OCI-LY1 (cell line): ENCODE results near the gene TEX55.
"Not testable (repeated sequence)": the region's sequence is repeated elsewhere in the genome, so short reads cannot be mapped to it uniquely, and the experiment has no call there.

Source experiments
- H2AFZ ChIP-seq: fragments of 200-600 bp; sonication (generic), shearing (Covaris generic); 2 replicates; pipeline ENCODE4 v1.6.0; 2014; ENCODE audit warnings: antibody characterized with exemption, mild to moderate bottlenecking, low read length
- H3F3A ChIP-seq: fragments of 200-600 bp; sonication (generic), shearing (Covaris generic); 2 replicates; pipeline ENCODE4 v1.6.0; 2014; ENCODE audit warnings: mild to moderate bottlenecking, antibody characterized with exemption, low read length, moderate library complexity; ENCODE audit not compliant: insufficient read depth
- H3K27ac ChIP-seq: fragments of 200-600 bp; sonication (generic); 2 replicates; pipeline ENCODE4 v1.5.1; 2014; ENCODE audit warnings: low read length, mixed run types, mild to moderate bottlenecking, low read depth; ENCODE audit not compliant: poor library complexity, severe bottlenecking
- H3K27me3 ChIP-seq: fragments of 200-600 bp; sonication (generic); 2 replicates; pipeline ENCODE4 v1.6.0; 2014; ENCODE audit warnings: antibody characterized with exemption, mild to moderate bottlenecking, low read length, moderate library complexity; ENCODE audit not compliant: insufficient read depth
- H3K36me3 ChIP-seq: fragments of 200-600 bp; sonication (generic); 2 replicates; pipeline ENCODE4 v1.6.1; 2014; ENCODE audit warnings: mild to moderate bottlenecking, antibody characterized with exemption, low read length, moderate library complexity, mixed read lengths; ENCODE audit not compliant: insufficient read depth
- H3K4me1 ChIP-seq: fragments of 200-600 bp; sonication (generic); 2 replicates; pipeline ENCODE4 v1.5.1; 2014; ENCODE audit warnings: mild to moderate bottlenecking, low read length, moderate library complexity; ENCODE audit not compliant: insufficient read depth, severe bottlenecking
- H3K4me2 ChIP-seq: fragments of 200-600 bp; sonication (generic), shearing (Covaris generic); 2 replicates; pipeline ENCODE4 v1.6.1; 2014; ENCODE audit warnings: low read length
- H3K4me3 ChIP-seq: fragments of 200-600 bp; sonication (generic); 2 replicates; pipeline ENCODE4 v1.5.1; 2014; ENCODE audit warnings: low read length, low read depth, mild to moderate bottlenecking, mixed read lengths; ENCODE audit not compliant: poor library complexity, severe bottlenecking
- H3K79me2 ChIP-seq: fragments of 200-600 bp; shearing (Covaris generic); 2 replicates; pipeline ENCODE4 v1.6.1; 2016; ENCODE audit warnings: mixed run types, low read length, mixed read lengths; ENCODE audit not compliant: insufficient read depth
- H3K9ac ChIP-seq: fragments of 200-600 bp; sonication (generic), shearing (Covaris generic); 2 replicates; pipeline ENCODE4 v1.6.1; 2014; ENCODE audit warnings: mild to moderate bottlenecking, low read length, mixed read lengths
- H3K9me2 ChIP-seq: fragments of 200-600 bp; sonication (generic), shearing (Covaris generic); 2 replicates; pipeline ENCODE4 v1.6.1; 2014; ENCODE audit warnings: low read depth, mild to moderate bottlenecking, low read length, mixed read lengths
- H3K9me3 ChIP-seq: fragments of 200-600 bp; shearing (Covaris generic); 2 replicates; pipeline ENCODE4 v1.6.1; 2014; ENCODE audit warnings: low read length, mixed read lengths
- H4K20me1 ChIP-seq: fragments of 200-600 bp; sonication (generic), shearing (Covaris generic); 2 replicates; pipeline ENCODE4 v1.6.0; 2016; ENCODE audit warnings: mild to moderate bottlenecking, low read length; ENCODE audit not compliant: insufficient read depth
- CTCF ChIP-seq: fragments of 200-600 bp; sonication (generic), shearing (Covaris generic); IDR thresholded peaks from 2 replicates; pipeline ENCODE4 v1.5.1; 2017; ENCODE audit warnings: mild to moderate bottlenecking, antibody characterized with exemption, low read length, moderate library complexity, mixed read lengths
- EZH2 ChIP-seq: fragments of 200-600 bp; sonication (generic), shearing (Covaris generic); IDR thresholded peaks from 2 replicates; pipeline ENCODE4 v1.8.0; 2017; ENCODE audit warnings: borderline replicate concordance, mixed run types, mild to moderate bottlenecking, antibody characterized with exemption, low read length, moderate library complexity, mixed read lengths

TEX55 gene

GRCh38 chr3:119160815-119161214 is 14.8 kb downstream of the TEX55 start:
- H3K79me2 ChIP-seq, result no peaks in the 10 kb centered on the region
- H3K27ac ChIP-seq, result no peak overlapping the region
- H2AFZ ChIP-seq, result no peak overlapping the region
- H3K27me3 ChIP-seq, result no peaks in the 10 kb centered on the region
- no peaks in the 10 kb centered on the region for H3K4me1 ChIP-seq
- no peak for TF ChIP-seq CTCF
- TF ChIP-seq EZH2, result no peak
- H4K20me1 ChIP-seq, result no peaks in the 10 kb centered on the region
- H3K4me3 ChIP-seq, result no peak overlapping the region
- no peaks in the 10 kb centered on the region for H3K9me2 ChIP-seq
- no peaks in the 10 kb centered on the region for H3K9me3 ChIP-seq
- no peaks in the 10 kb centered on the region for H3K36me3 ChIP-seq
- no peak overlapping the region for H3K9ac ChIP-seq
- H3K4me2 ChIP-seq, result no peak overlapping the region
- no peaks in the 10 kb centered on the region for H3F3A ChIP-seq

- no peaks in the 10 kb centered on the region for H3K9me2 ChIP-seq
- H3K27ac ChIP-seq, result no peak overlapping the region
- H3K27me3 ChIP-seq, result no peaks in the 10 kb centered on the region
- H3K36me3 ChIP-seq, result no peaks in the 10 kb centered on the region
- no peak overlapping the region for H3K4me3 ChIP-seq
- no peaks in the 10 kb centered on the region for H4K20me1 ChIP-seq
- no peak overlapping the region for H3K9ac ChIP-seq
- H2AFZ ChIP-seq, result no peak overlapping the region
- H3F3A ChIP-seq, result no peaks in the 10 kb centered on the region
- no peaks in the 10 kb centered on the region for H3K9me3 ChIP-seq
- no peaks in the 10 kb centered on the region for H3K4me1 ChIP-seq
- no peak overlapping the region for H3K4me2 ChIP-seq
- TF ChIP-seq EZH2, result no peak
- no peak for TF ChIP-seq CTCF
- no peaks in the 10 kb centered on the region for H3K79me2 ChIP-seq
Observed at GRCh38 chr3:119161240-119161639, 15.3 kb downstream of the TEX55 start.

GRCh38 chr3:119164745-119165144 is 18.8 kb downstream of the TEX55 start:
- not testable (repeated sequence) for H3F3A ChIP-seq, H4K20me1 ChIP-seq, H3K4me1 ChIP-seq, H3K27me3 ChIP-seq, H3K9me3 ChIP-seq, H3K27ac ChIP-seq, H3K4me3 ChIP-seq, H2AFZ ChIP-seq, H3K79me2 ChIP-seq, H3K9me2 ChIP-seq, H3K36me3 ChIP-seq, H3K4me2 ChIP-seq, H3K9ac ChIP-seq

GRCh38 chr3:119170821-119171220 is 24.9 kb downstream of the TEX55 start:
- Histone ChIP-seq H3F3A (no peaks in the 10 kb centered on the region), H3K9me3 (no peaks in the 10 kb centered on the region), H3K4me3 (no peak overlapping the region), H4K20me1 (no peaks in the 10 kb centered on the region), H3K9ac (no peak overlapping the region), H3K36me3 (no peaks in the 10 kb centered on the region), H3K9me2 (no peaks in the 10 kb centered on the region), H2AFZ (no peak overlapping the region), H3K4me2 (no peak overlapping the region), H3K27me3 (no peaks in the 10 kb centered on the region), H3K79me2 (no peaks in the 10 kb centered on the region), H3K4me1 (no peaks in the 10 kb centered on the region), H3K27ac (no peak overlapping the region)
- TF ChIP-seq EZH2, result no peak
- TF ChIP-seq CTCF, result no peak
